Fibroblast of peridontal ligament (primary cell): ENCODE data around the gene ZNF366.

ENCODE experiments used
- DNase-seq: peaks from one replicate; pipeline ENCODE4 v3.0.0-alpha.2; 2010; ENCODE audit errors: extremely low read depth

The ZNF366 gene

GRCh38 chr5:72507231-72507906 is at the start of gene ZNF366:
Gene ZNF366, minus strand, starts transcription at chr5:72507410. Its CDS starts 45,914 bp downstream, at chr5:72461496.
- no peak for DNase-seq

GRCh38 chr5:72556351-72557166 is 49.3 kb upstream of the ZNF366 start:
- peak; percentile 71 for DNase-seq

- no peak for DNase-seq
These were observed 48.7 kb upstream of the ZNF366 start for GRCh38 chr5:72555871-72556270.

- DNase-seq = no peak
These were observed 47.7 kb upstream of the ZNF366 start for GRCh38 chr5:72554897-72555296.

GRCh38 chr5:72552041-72552557 is 44.9 kb upstream of the ZNF366 start:
- peak; percentile 92 for DNase-seq

GRCh38 chr5:72550595-72550994 is 43.4 kb upstream of the ZNF366 start:
- no peak for DNase-seq

- DNase-seq = no peak
These were observed 36.6 kb upstream of the ZNF366 start for GRCh38 chr5:72543811-72544210.

GRCh38 chr5:72543365-72543764 is 36.2 kb upstream of the ZNF366 start:
- peak; percentile 94 for DNase-seq

- no peak for DNase-seq
These were observed 35.5 kb upstream of the ZNF366 start for GRCh38 chr5:72542695-72543094.

- no peak for DNase-seq
These were observed 34.5 kb upstream of the ZNF366 start for GRCh38 chr5:72541501-72542225.

GRCh38 chr5:72540759-72541438 is 33.7 kb upstream of the ZNF366 start:
- no peak for DNase-seq

- DNase-seq = peak; percentile 23
These were observed 32.5 kb upstream of the ZNF366 start for GRCh38 chr5:72539726-72540125.

- DNase-seq = no peak
These were observed 31.8 kb upstream of the ZNF366 start for GRCh38 chr5:72539038-72539437.

- DNase-seq = no peak
These were observed 30.0 kb upstream of the ZNF366 start for GRCh38 chr5:72537166-72537565.

- peak; percentile 64 for DNase-seq
These were observed 24.4 kb upstream of the ZNF366 start for GRCh38 chr5:72531496-72532190.

- DNase-seq = no peak
These were observed 23.0 kb upstream of the ZNF366 start for GRCh38 chr5:72530196-72530595.

- no peak for DNase-seq
These were observed 22.2 kb upstream of the ZNF366 start for GRCh38 chr5:72529383-72529782.

GRCh38 chr5:72525816-72526215 is 18.6 kb upstream of the ZNF366 start:
- peak; percentile 81 for DNase-seq

GRCh38 chr5:72523960-72524582 is 16.9 kb upstream of the ZNF366 start:
- DNase-seq = peak; percentile 93

GRCh38 chr5:72522607-72523006 is 15.4 kb upstream of the ZNF366 start:
- no peak for DNase-seq

GRCh38 chr5:72519111-72519510 is 11.9 kb upstream of the ZNF366 start:
- DNase-seq = no peak
